Measurements from ENCODE around the gene ADAP1.
"Not testable (repeated sequence)": the region's sequence is repeated elsewhere in the genome, so short reads cannot be mapped to it uniquely, and the experiment has no call there.

The ADAP1 gene

GRCh38 chr7:875476-876076, 78.9 kb downstream of the ADAP1 start:
- DNase-seq = no peak

- DNase-seq = no peak
These were observed 79.4 kb downstream of the ADAP1 start for GRCh38 chr7:875051-875450.

- no peak for DNase-seq
These were observed 80.3 kb downstream of the ADAP1 start for GRCh38 chr7:874031-874749.

DNA sequence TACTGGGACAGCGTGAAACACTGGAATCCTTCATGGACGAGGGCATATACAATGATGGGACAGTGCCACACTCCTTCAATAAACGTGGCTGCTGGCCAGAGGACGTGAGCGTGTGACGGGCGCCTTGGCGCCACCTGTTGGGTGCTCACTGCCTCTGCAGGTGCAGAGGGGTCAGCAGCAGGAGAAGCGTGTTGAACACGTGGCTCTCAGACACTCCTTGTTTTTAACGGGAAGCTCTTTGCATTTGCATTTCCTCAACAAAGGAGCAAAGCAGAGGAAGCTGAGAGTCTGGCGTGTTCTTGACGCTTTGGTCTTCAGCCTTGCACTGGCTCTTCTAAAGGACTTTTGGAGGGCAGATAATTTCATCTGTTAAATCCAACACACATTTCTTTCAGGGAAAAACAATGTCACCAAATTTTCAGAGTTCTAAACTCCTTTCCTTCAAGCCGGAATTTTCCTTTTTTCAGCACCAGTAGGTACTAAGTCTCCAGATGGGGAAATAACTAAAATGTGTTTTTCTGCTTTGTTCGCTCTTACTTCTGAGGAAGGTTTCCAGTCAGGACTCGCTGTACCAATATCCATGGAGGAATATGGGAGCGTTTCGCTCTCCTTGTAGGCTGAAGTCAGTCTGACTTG, 81.0 kb downstream of the ADAP1 start:
- peak; percentile 88 for DNase-seq

- DNase-seq = not testable (repeated sequence)
These were observed 81.8 kb downstream of the ADAP1 start for GRCh38 chr7:872685-873084.

- no peak for DNase-seq
These were observed 82.5 kb downstream of the ADAP1 start for GRCh38 chr7:871900-872537.

- DNase-seq = no peak
These were observed 85.1 kb downstream of the ADAP1 start for GRCh38 chr7:869348-869747.

GRCh38 chr7:868189-868486, 86.3 kb downstream of the ADAP1 start:
- DNase-seq = no peak

GRCh38 chr7:867406-868188, 86.9 kb downstream of the ADAP1 start:
- no peak for DNase-seq

GRCh38 chr7:867001-867405, 87.5 kb downstream of the ADAP1 start:
- no peak for DNase-seq

GRCh38 chr7:865921-866320, 88.6 kb downstream of the ADAP1 start:
- no peak for DNase-seq

DNA sequence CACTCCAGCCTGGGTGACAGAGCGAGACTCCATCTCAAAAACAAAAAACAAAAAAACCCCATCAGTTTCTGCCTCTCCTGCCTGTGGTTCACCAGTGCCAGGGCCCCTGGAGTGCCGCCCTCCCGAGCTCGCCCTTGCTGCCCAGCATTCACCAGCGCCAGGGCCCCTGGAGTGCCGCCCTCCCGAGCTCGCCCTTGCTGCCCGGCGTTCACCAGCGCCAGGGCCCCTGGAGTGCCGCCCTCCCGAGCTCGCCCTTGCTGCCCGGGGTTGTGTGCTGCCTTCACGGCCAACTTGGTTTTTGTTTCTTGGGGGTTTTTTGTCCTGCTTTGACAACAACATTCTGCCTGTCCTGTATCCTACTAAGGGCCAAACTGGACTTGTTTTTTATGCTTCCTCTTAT, 91.4 kb downstream of the ADAP1 start:
- DNase-seq = no peak

DNA sequence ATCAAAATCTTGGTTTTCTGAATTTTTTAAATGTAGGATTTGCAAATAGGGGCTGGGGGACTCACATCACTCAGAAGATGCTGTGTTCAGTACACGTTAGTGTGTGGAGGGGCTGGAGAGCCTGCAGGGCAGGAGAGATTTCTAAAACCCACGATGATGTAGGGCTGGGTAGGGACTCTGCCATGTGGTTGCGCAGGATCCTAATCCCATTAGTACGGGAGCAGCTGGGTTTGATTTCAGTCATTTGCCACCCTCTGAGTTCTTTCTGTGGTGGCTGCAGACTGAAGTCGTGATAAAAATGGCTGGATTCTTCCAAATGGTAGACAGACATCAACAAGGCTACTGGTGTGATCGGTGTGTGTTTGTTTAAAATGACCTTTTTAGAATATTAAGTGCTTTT, 92.3 kb downstream of the ADAP1 start:
- DNase-seq = no peak

- no peak for DNase-seq
These were observed 93.3 kb downstream of the ADAP1 start for GRCh38 chr7:861222-861621.

DNA sequence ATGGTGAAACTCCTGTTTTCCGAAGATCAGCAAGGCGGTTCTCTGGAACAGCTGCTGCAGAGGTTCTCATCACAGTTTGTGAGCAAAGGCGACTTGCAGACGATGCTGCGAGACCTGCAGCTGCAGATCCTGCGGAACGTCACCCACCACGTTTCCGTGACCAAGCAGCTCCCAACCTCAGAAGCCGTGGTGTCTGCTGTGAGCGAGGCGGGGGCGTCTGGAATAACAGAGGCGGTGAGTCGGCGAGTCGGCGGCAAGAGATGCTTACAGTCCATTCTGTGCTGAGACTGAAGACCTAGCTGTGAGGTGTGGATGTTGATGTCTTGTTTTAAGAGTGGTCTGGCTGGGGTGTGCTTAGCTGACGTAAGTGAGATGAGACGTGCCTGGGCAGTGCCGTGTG, 94.3 kb downstream of the ADAP1 start:
- DNase-seq = no peak

GRCh38 chr7:859359-860030, 95.0 kb downstream of the ADAP1 start:
- no peak for DNase-seq

- no peak for DNase-seq
These were observed 96.8 kb downstream of the ADAP1 start for GRCh38 chr7:857661-858060.

DNA sequence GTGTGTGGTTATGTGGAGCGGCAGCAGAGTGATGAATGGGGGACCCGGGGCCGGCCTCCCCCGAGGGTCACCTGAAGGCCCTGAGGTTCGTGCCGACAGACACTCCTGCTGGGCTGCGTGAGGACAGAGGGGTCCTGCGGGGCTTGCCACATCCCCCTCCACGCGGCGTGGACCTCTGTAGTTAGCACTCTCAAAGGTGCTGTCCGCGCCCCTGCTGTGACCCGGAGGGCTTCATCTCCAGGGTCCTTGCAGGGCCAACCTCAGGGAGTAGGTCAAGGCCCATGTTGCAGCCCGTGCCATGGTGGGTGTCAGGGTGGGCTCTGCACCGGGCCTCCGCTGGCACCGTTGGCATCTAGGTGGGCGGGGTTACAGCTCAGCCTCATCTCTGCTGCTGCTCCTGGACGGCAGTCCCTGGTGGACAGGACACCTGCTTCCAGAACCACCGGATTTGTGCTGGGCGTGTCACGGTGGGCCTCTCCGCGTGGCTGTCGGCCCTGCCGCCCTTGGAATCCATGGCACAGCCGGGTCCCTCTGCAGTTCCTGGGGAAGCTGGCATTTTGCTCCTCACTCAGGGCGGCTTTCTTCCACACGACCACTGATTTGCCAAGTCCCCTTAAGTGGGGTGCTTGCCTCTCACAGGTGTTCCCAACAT, 97.9 kb downstream of the ADAP1 start:
- no peak for DNase-seq

- DNase-seq = no peak
These were observed 98.7 kb downstream of the ADAP1 start for GRCh38 chr7:855686-856369.

DNA sequence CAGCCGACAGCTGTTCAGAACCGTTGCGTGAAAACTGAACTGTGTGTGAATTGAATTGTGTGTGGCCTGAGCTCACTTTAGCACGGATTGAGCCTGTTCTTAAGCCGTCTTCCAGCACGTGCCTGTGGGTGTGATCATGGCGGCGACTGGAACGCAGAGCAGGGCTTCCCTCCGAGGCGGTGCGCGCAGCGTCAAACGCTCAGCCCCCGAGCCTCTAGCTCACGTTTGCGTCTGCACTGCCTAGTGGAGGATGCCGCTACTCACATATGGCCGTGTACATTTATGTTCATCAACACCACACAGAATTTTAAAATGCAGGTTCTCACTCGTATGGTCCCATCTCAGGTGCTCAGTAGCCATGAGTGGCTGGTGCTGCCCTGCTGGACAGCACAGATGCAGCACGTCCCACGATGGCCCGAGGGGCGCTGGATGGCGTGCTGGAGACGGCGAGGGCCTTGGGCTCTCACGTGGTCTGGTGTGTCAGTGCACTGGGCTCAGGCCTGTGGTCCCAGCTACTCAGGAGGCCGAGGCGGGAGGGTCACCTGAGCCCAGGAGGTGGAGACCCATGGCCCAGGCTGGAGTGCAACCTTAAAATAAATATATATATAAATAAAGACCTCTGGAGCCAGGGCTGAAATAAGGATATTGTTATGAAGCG, 100.2 kb downstream of the ADAP1 start:
- DNase-seq = no peak
